ENCODE results near the gene NRSN2. TPM values are rescaled to one million over a fixed set of nuclear protein-coding genes. Genes with fewer than 3 reads are reported as not detected.
A peak's percentile ranks its signal among the peaks of the same experiment; 100 is the strongest.

The NRSN2 gene
- total RNA-seq, 1 experiment from 2014 or later = 22.7 TPM

DNA sequence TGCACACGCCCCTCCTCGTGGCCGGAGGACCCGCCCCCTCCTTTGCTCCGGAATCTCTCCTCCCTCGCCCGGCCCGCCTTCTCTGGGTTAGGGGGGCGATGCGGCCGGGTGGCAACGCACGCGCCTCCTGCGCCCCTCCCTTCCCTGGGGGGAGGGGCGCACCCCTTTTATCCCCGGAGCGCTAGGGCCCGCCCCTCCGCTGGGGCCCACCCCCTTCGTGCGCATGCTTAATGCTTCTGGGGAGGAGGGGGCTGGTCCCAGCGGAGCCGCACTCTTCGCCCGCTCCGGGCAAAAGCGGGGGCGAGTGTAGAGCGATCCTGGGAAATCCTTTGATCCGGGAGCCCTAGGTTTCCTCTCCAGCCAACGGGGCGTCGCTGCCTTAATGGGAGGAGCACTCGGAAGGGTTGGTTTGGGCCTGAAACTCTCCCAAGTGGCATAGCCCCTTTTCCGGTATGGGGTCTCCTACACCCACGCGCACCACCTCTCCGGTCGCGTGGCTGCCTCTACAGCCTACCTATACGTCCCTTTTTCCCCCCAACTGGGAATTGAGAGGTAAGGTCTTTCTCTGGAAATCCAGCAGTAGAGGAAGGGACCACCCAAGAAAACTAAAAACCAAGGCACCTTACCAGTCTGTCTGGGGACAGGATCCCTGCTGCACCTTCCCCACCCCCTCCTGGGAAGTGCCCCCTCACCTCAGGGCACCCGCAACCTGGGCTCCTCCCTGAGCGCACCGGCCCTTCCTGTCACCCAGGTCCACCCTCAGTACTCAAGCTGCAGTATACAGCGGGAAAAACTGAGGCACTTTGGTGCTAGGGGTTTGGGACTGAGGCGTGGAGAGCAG is 19.5 kb upstream of the NRSN2 start:
- Histone ChIP-seq H4K91ac (ENCODE audit: insufficient read length, low read depth, low read length) (no peak overlapping the region), H3K14ac (ENCODE audit: insufficient read depth, low read length) (no peak overlapping the region), H2BK20ac (ENCODE audit: low read depth, low read length, poor library complexity, severe bottlenecking) (no peak overlapping the region), H3T11ph (ENCODE audit: low read length) (no peak overlapping the region), H2BK12ac (ENCODE audit: insufficient read length, low read depth, low read length) (no peak overlapping the region), H3K56ac (ENCODE audit: insufficient read length, low read depth, low read length) (no peak overlapping the region), H3K4me1 (ENCODE audit: insufficient read depth, low read length) (peaks cover 7% of the 10 kb centered on the region; the same call in 1 of the 2 replicates), H3K79me1 (ENCODE audit: insufficient read depth, low read depth, low read length, poor library complexity, severe bottlenecking) (no peaks in the 10 kb centered on the region), H3K27me3 (ENCODE audit: insufficient read depth, low read length) (0 out of 2 replicates have a peak, but pooled peaks cover 2% of the 10 kb centered on the region), H3K23ac (ENCODE audit: insufficient read length, low read depth, low read length) (no peak overlapping the region), H2BK15ac (ENCODE audit: low read depth, low read length) (no peak overlapping the region), H3K18ac (ENCODE audit: insufficient read length, low read depth, low read length) (no peak overlapping the region), H4K8ac (replicated peaks; ENCODE audit: insufficient read length, low read depth, low read length) (no peak overlapping the region), H3K4me2 (ENCODE audit: insufficient read depth, insufficient read length, low read length) (peak overlapping the region; percentile 64), H2AFZ (ENCODE audit: low read length) (no peak overlapping the region), H3K9me3 (ENCODE audit: control insufficient read depth, low read depth, low read length) (no peaks in the 10 kb centered on the region), H2BK5ac (ENCODE audit: insufficient read length, low read length) (no peak overlapping the region), H4K5ac (ENCODE audit: insufficient read length, low read depth, low read length) (no peak overlapping the region), H3K23me2 (ENCODE audit: insufficient read length, low read depth, low read length, poor library complexity, severe bottlenecking) (peaks cover 16% of the 10 kb centered on the region), H3K4ac (ENCODE audit: low read depth, low read length) (no peak overlapping the region), H4K20me1 (ENCODE audit: control insufficient read depth, insufficient read depth, insufficient read length) (peaks cover 2% of the 10 kb centered on the region), H2BK120ac (ENCODE audit: low read depth, low read length, poor library complexity, severe bottlenecking) (no peak overlapping the region), H3K79me2 (ENCODE audit: insufficient read depth, low read length) (peaks cover 9% of the 10 kb centered on the region; the same call in 1 of the 2 replicates), H3K27ac (ENCODE audit: insufficient read length, low read depth, low read length) (no peak overlapping the region), H3K9ac (ENCODE audit: extremely low read depth, insufficient read length, low read length) (peak overlapping the region; percentile 35), H2AK5ac (ENCODE audit: insufficient read length, low read length) (no peak overlapping the region)
- Mint-ChIP-seq H3K9me3 (peaks cover 0 to 2% of the 10 kb centered on the region in 2 experiments; a peak in 1 of 5 replicates), H3K27me3 (ENCODE audit: low read depth) (peaks cover 2% of the 10 kb centered on the region), H3K36me3 (ENCODE audit: insufficient read depth in 1 of 3, low read depth in 3 of 3) (peaks cover 16 to 22% (median 22%) of the 10 kb centered on the region in 3 experiments; a peak in 6 of 7 replicates), H3K4me3 (peak overlapping the region; percentile 87 to 88), H3K4me1 (peaks cover 43 to 44% of the 10 kb centered on the region in 2 experiments), H3K27ac (peak overlapping the region in 2 of 3 experiments; percentile 31 to 39; a peak in 2 of 7 replicates)
- peak; percentile 98 for DNase-seq
- TF ChIP-seq, protein P1, sequence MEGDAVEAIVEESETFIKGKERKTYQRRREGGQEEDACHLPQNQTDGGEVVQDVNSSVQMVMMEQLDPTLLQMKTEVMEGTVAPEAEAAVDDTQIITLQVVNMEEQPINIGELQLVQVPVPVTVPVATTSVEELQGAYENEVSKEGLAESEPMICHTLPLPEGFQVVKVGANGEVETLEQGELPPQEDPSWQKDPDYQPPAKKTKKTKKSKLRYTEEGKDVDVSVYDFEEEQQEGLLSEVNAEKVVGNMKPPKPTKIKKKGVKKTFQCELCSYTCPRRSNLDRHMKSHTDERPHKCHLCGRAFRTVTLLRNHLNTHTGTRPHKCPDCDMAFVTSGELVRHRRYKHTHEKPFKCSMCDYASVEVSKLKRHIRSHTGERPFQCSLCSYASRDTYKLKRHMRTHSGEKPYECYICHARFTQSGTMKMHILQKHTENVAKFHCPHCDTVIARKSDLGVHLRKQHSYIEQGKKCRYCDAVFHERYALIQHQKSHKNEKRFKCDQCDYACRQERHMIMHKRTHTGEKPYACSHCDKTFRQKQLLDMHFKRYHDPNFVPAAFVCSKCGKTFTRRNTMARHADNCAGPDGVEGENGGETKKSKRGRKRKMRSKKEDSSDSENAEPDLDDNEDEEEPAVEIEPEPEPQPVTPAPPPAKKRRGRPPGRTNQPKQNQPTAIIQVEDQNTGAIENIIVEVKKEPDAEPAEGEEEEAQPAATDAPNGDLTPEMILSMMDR (conservative IDR thresholded peaks at IDR 0.05) = no peak
- WGBS (ENCODE audit: extremely low coverage, insufficient read length, low lambda C conversion rate) = no CpG with 5 or more reads among the region's 47 CpGs
